ENCODE results near the gene TDRD12. TPM values are rescaled to one million over a fixed set of nuclear protein-coding genes. Genes with fewer than 3 reads are reported as not detected.

The TDRD12 gene
- total RNA-seq, 4 donors from 2014 or later = 0.48 TPM; not detected in 3

DNA sequence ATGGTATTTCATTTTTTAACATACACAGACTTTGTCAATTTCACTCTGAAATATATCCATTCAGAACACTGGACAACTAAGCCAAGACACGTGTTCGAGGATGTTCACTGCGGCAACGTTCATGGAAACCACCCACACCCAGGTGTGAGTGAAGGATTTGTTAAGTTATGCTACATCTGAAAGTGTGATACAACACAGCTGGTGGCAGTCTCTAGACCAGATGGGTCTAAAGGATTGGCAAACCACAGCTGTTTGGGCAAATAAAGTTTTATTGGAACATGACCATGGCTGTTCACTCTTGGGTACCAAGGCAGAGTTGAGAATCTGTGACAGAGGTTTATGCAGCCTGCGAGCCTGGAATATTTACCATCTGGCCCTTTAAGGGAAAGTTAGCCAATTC lies 138.0 kb downstream of the TDRD12 start:
- Histone ChIP-seq H3K36me3 (no peaks in the 10 kb centered on the region), H3K9me3 (no peaks in the 10 kb centered on the region), H3K27ac (no peak overlapping the region), H3K4me1 (no peaks in the 10 kb centered on the region), H3K27me3 (no peaks in the 10 kb centered on the region), H3K4me3 (no peak overlapping the region)
- in situ Hi-C loops (cut with MboI; ENCODE audit: low pct_ligation_motif_present in 1 of 4, low pct_unique_long_range_greater_than_20kb in 1 of 4, low sequenced_read_pairs in 3 of 4) (no loop called here), intact Hi-C loops (cut with DNase I; ENCODE audit: low total_unique reads) (no loop called here)
- TF ChIP-seq POLR2AphosphoS5 (IDR thresholded peaks at IDR 0.05) (no peak), POLR2A (IDR thresholded peaks at IDR 0.05) (no peak), EP300 (IDR thresholded peaks at IDR 0.05; ENCODE audit: low read depth) (no peak)
- TF ChIP-seq, protein P1, sequence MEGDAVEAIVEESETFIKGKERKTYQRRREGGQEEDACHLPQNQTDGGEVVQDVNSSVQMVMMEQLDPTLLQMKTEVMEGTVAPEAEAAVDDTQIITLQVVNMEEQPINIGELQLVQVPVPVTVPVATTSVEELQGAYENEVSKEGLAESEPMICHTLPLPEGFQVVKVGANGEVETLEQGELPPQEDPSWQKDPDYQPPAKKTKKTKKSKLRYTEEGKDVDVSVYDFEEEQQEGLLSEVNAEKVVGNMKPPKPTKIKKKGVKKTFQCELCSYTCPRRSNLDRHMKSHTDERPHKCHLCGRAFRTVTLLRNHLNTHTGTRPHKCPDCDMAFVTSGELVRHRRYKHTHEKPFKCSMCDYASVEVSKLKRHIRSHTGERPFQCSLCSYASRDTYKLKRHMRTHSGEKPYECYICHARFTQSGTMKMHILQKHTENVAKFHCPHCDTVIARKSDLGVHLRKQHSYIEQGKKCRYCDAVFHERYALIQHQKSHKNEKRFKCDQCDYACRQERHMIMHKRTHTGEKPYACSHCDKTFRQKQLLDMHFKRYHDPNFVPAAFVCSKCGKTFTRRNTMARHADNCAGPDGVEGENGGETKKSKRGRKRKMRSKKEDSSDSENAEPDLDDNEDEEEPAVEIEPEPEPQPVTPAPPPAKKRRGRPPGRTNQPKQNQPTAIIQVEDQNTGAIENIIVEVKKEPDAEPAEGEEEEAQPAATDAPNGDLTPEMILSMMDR (IDR thresholded peaks at IDR 0.05) = no peak
- 83 to 91% methylated on average over 5 of the region's 5 CpGs for WGBS, 2 donors (ENCODE audit: low coverage in 1 of 2)
- no peak for DNase-seq

DNA sequence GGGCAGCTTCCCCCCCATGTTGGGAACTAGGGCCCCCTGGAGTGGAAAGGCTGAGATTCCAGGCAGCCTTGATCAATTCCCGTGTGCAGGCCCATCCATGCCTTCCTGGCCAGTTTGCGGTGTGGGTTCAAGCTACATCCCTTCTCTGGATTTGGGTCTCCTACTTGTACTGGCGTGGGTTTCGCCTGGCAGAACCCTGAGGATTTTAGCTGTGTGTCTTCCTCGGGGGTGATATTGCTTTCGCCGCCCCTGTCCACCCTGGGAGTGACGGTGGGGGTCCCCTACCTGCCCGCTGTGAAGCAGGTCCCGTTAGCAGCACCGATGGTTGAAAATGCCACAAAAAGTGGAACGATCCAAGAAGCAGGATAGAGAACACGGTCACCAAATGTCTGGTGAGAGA lies 138.6 kb downstream of the TDRD12 start:
- intact Hi-C loops (cut with DNase I; ENCODE audit: low total_unique reads) = no loop called here
- Histone ChIP-seq H3K36me3 (no peaks in the 10 kb centered on the region), H3K27me3 (no peaks in the 10 kb centered on the region), H3K4me1 (no peaks in the 10 kb centered on the region), H3K9me3 (no peaks in the 10 kb centered on the region), H3K4me3 (no peak overlapping the region), H3K27ac (no peak overlapping the region)
- no peak for DNase-seq
- 40 to 88% methylated on average over 1 to 9 of the region's 13 CpGs for WGBS, 2 donors (ENCODE audit: low coverage in 1 of 2)
- TF ChIP-seq POLR2A (IDR thresholded peaks at IDR 0.05) (no peak), EP300 (IDR thresholded peaks at IDR 0.05; ENCODE audit: low read depth) (no peak), POLR2AphosphoS5 (IDR thresholded peaks at IDR 0.05) (no peak)
- TF ChIP-seq, protein P1 (IDR thresholded peaks at IDR 0.05) = no peak
- in situ Hi-C loops (cut with MboI; ENCODE audit: low pct_ligation_motif_present in 1 of 4, low pct_unique_long_range_greater_than_20kb in 1 of 4, low sequenced_read_pairs in 3 of 4) = no loop called here

DNA sequence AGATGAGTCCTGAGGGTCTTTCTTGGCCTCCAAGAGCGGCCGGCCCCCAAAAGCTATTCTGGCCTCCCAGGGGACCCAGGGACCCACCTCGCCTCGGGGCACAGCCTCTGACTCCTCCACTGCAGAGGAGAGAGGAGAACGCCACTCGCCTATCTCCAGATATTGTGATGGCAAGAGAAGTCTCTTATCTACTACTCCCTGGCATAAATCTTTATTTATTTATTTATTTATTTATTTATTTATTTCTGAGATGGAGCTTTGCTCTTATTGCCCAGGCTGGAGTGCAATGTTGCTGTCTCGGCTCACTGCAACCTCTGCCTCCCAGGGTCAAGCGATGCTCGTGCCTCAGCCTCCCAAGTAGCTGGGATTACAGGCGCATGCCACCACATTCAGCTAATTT lies 139.0 kb downstream of the TDRD12 start:
- Histone ChIP-seq H3K27me3 (no peaks in the 10 kb centered on the region), H3K4me1 (no peaks in the 10 kb centered on the region), H3K36me3 (no peaks in the 10 kb centered on the region), H3K27ac (no peak overlapping the region), H3K9me3 (no peaks in the 10 kb centered on the region), H3K4me3 (no peak overlapping the region)
- intact Hi-C loops (cut with DNase I; ENCODE audit: low total_unique reads) = no loop called here
- in situ Hi-C loops (cut with MboI; ENCODE audit: low pct_ligation_motif_present in 1 of 4, low pct_unique_long_range_greater_than_20kb in 1 of 4, low sequenced_read_pairs in 3 of 4) = no loop called here
- WGBS, 2 donors (ENCODE audit: low coverage in 1 of 2) = 82 to 92% methylated on average over 5 to 10 of the region's 10 CpGs
- TF ChIP-seq POLR2AphosphoS5 (IDR thresholded peaks at IDR 0.05) (no peak), POLR2A (IDR thresholded peaks at IDR 0.05) (no peak)
- no peak for DNase-seq

DNA sequence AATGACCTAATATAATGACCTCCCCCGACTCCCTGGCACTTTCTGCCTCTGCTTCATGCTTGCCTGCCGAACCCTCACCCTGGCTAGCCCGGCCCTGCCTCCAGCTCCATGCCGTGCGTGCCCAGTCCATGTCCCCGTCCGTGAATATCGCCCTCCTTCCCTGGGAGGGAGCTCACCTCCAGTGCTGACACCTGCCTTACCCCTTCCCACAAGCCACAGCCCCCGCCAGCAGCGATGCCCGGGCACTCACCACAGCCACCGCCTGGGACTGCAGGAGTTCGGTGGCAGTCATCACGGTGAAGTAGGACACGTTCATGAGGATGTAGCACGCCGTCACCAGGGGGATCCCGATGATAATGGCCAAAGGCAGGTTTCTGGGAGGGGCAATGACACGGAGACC lies 140.0 kb downstream of the TDRD12 start:
- H3K4me3 ChIP-seq = no peak overlapping the region
- no peaks in the 10 kb centered on the region for H3K36me3 ChIP-seq
- WGBS, 2 donors (ENCODE audit: low coverage in 1 of 2) = 95% methylated on average over 19 of the region's 19 CpGs; no CpG with 5 or more reads in 1 of the 2 donors
- TF ChIP-seq EP300 (IDR thresholded peaks at IDR 0.05; ENCODE audit: low read depth) (no peak), POLR2AphosphoS5 (IDR thresholded peaks at IDR 0.05) (no peak), POLR2A (IDR thresholded peaks at IDR 0.05) (no peak)
- TF ChIP-seq, protein P1 (IDR thresholded peaks at IDR 0.05) = no peak
- peaks cover 2% of the 10 kb centered on the region for H3K27me3 ChIP-seq
- intact Hi-C loops (cut with DNase I; ENCODE audit: low total_unique reads) (no loop called here), in situ Hi-C loops (cut with MboI; ENCODE audit: low pct_ligation_motif_present in 1 of 4, low pct_unique_long_range_greater_than_20kb in 1 of 4, low sequenced_read_pairs in 3 of 4) (no loop called here)
- H3K9me3 ChIP-seq = no peaks in the 10 kb centered on the region
- no peak overlapping the region for H3K27ac ChIP-seq
- DNase-seq = no peak
- H3K4me1 ChIP-seq = no peaks in the 10 kb centered on the region

DNA sequence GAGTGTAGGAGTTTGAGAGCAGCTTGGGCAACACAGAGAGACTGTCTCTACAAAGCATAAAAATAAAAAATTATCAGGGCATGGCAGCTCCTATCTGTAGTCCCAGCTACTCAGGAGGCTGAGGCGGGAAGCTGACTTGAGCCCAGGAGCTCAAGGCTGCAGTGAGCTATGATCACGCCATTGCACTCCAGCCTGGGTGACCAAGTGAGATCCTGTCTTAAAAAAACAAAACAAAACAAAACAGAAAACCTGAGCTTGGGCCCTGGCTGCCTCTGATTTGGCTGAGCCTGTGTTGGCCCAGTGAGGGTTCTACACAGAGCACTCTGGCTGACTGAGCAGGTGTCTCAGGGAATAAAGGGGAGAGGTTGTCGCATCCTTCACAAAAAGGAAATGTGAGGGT lies 142.0 kb downstream of the TDRD12 start:
- intact Hi-C loops (cut with DNase I; ENCODE audit: low total_unique reads) (no loop called here), in situ Hi-C loops (cut with MboI; ENCODE audit: low pct_ligation_motif_present in 1 of 4, low pct_unique_long_range_greater_than_20kb in 1 of 4, low sequenced_read_pairs in 3 of 4) (no loop called here)
- no peak for DNase-seq
- TF ChIP-seq POLR2AphosphoS5 (IDR thresholded peaks at IDR 0.05) (no peak), EP300 (IDR thresholded peaks at IDR 0.05; ENCODE audit: low read depth) (no peak), POLR2A (IDR thresholded peaks at IDR 0.05) (no peak)
- TF ChIP-seq, protein P1 (IDR thresholded peaks at IDR 0.05) = no peak
- Histone ChIP-seq H3K9me3 (no peaks in the 10 kb centered on the region), H3K4me1 (no peaks in the 10 kb centered on the region), H3K36me3 (no peaks in the 10 kb centered on the region), H3K4me3 (no peak overlapping the region), H3K27me3 (peaks cover 6% of the 10 kb centered on the region), H3K27ac (no peak overlapping the region)
- WGBS, 2 donors (ENCODE audit: low coverage in 1 of 2) = 93 to 95% methylated on average over 3 of the region's 3 CpGs
